ENCODE results near the gene LINC01488.

Gene LINC01488

GRCh38 chr11:69531071-69531716 lies 49.7 kb downstream of the LINC01488 start:
- no peak overlapping the region for H3K27ac ChIP-seq
- TF ChIP-seq CTCF (conservative IDR thresholded peaks at IDR 0.05): no peak
- no peak for TF ChIP-seq ZFX (IDR thresholded peaks at IDR 0.05)

DNA sequence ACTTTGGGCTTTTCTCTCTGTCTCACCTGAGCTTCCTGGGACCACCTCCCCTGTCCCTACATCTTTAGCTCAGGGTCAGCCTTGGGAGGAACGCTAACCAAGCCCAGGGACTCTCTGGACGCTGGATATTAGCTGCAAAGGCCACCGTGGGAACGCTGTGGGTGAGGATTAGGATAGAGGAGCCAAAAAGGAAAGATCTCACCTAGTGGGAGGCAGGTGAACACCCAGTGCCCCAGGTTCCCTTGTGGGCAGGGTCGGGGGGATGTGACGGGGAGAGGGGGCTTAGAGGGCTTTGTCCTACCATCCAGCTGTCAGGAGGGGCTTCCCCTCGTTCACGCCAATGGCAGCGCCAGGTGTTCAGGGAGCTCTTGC lies 50.2 kb downstream of the LINC01488 start:
- no peak overlapping the region for H3K27ac ChIP-seq
- TF ChIP-seq CTCF (conservative IDR thresholded peaks at IDR 0.05) (no peak), ZFX (IDR thresholded peaks at IDR 0.05) (no peak)

- no peak overlapping the region for H3K27ac ChIP-seq
- TF ChIP-seq CTCF (conservative IDR thresholded peaks at IDR 0.05): no peak
- TF ChIP-seq ZFX (IDR thresholded peaks at IDR 0.05): no peak
Measured at GRCh38 chr11:69533296-69534165, 52.1 kb downstream of the LINC01488 start.

DNA sequence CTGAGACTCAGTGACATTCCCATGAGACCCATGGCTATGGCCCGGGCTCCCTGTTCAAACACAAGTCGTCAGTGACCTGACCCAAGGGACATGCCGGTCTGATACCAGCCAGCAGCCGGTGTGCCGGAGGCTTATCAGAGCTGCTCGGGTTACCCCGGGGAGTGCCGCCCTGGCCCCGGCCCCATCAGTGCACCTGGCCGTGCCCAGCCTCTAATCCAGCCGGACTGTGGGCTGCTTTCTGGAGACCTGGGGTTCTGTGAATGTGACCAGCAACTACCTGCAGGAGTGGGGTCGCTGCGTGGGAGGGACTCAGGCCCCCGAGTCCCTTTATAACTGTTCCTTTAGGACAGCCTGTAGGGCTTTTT lies 52.7 kb downstream of the LINC01488 start:
- no peak for TF ChIP-seq CTCF (conservative IDR thresholded peaks at IDR 0.05)
- no peak for TF ChIP-seq ZFX (IDR thresholded peaks at IDR 0.05)
- H3K27ac ChIP-seq: no peak overlapping the region

- no peak overlapping the region for H3K27ac ChIP-seq
- TF ChIP-seq ZFX (IDR thresholded peaks at IDR 0.05) (no peak), CTCF (conservative IDR thresholded peaks at IDR 0.05) (no peak)
Measured at GRCh38 chr11:69535908-69536307, 54.4 kb downstream of the LINC01488 start.

DNA sequence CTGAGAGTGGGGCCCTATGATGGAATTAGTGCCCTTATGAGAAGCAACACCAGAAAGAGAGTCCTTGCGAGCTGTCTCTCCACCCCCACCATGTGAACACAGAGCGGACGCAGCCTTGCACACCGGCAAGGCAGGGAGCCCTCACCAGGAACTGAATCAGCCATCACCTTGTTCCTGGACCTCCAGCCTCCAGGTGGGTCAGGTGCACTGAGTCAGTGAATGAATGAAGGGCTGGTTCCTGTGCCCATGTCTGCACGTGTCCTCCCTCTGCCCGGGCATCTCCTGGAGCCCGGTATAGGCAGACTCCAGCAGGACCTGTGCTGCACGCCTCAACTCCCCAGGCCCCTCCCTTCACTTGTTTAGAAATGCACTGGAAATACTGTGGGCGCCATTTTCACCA lies 54.9 kb downstream of the LINC01488 start:
- TF ChIP-seq CTCF (conservative IDR thresholded peaks at IDR 0.05): no peak
- no peak for TF ChIP-seq ZFX (IDR thresholded peaks at IDR 0.05)
- no peak overlapping the region for H3K27ac ChIP-seq

GRCh38 chr11:69537126-69537525 lies 55.7 kb downstream of the LINC01488 start:
- TF ChIP-seq ZFX (IDR thresholded peaks at IDR 0.05): no peak
- TF ChIP-seq CTCF (conservative IDR thresholded peaks at IDR 0.05): no peak

More at GRCh38 chr11:69537126-69537525, 55.7 kb downstream of the LINC01488 start:
- H3K27ac ChIP-seq: no peak overlapping the region
